Activated CD8-positive, alpha-beta T cell treated with anti-CD3 and anti-CD28 coated beads for 36 hours (primary cell): ENCODE results near the gene NSD2. TPM values are rescaled to one million over a fixed set of nuclear protein-coding genes. Genes with fewer than 3 reads are reported as not detected.

ENCODE experiments used
- ATAC-seq: fragments of 200-7000 bp; cut with Tn5 transposase; one replicate; pipeline ENCODE4 v1.10.0; 2021; ENCODE audit warnings: mild to moderate bottlenecking, moderate library complexity
- CTCF ChIA-PET: fragments of 350-600 bp; sonication (Branson Sonifier 250); formaldehyde crosslinking; loops from one replicate; lab custom pipeline; 2021; ENCODE audit warnings: antibody characterized with exemption; lab: Charles Lee
- POLR2A ChIA-PET: fragments of 350-600 bp; sonication (Branson Sonifier 250); formaldehyde crosslinking; loops from one replicate; lab custom pipeline; 2021; ENCODE audit warnings: antibody characterized with exemption; lab: Charles Lee
- DNase-seq: peaks from one replicate; pipeline ENCODE4 v3.0.0-alpha.2; 2020
- H3K27ac Mint-ChIP-seq: one replicate; pipeline ENCODE4 v1.8.0; 2021; ENCODE audit warnings: mild to moderate bottlenecking, mixed read lengths
- H3K27me3 Mint-ChIP-seq: one replicate; pipeline ENCODE4 v1.8.0; 2021; ENCODE audit warnings: mixed read lengths
- H3K36me3 Mint-ChIP-seq: one replicate; pipeline ENCODE4 v1.8.0; 2021; ENCODE audit warnings: low read depth, mixed read lengths
- H3K4me1 Mint-ChIP-seq: one replicate; pipeline ENCODE4 v1.8.0; 2021; ENCODE audit warnings: low read depth, mixed read lengths
- H3K4me3 Mint-ChIP-seq: one replicate; pipeline ENCODE4 v1.8.0; 2021; ENCODE audit warnings: mild to moderate bottlenecking, moderate library complexity, mixed read lengths
- H3K9me3 Mint-ChIP-seq: one replicate; pipeline ENCODE4 v1.8.0; 2021; ENCODE audit warnings: mixed read lengths
- CTCF ChIP-seq: fragments of 200-600 bp; IDR thresholded peaks from one replicate; pipeline ENCODE4 v1.8.0; 2022; ENCODE audit warnings: antibody characterized with exemption, mild to moderate bottlenecking
- intact Hi-C: fragments of 100-400 bp; cut with micrococcal nuclease; formaldehyde crosslinking; loops from one replicate; pipeline ENCODE4 v1.10.0; 2022
- total RNA-seq, 2 experiments: library from RNA; stranded (reverse); gene quantifications; one replicate each; pipeline ENCODE4 v1.2.3, GENCODE V29; 2021

NSD2 gene
- total RNA-seq, 2 experiments from 2014 or later: 219 TPM

- H3K27ac Mint-ChIP-seq: no peak overlapping the region
- intact Hi-C loops: no loop called here
- ChIA-PET CTCF (interaction anchor here (1.2 kb wide), 1 partner anchor 7 kb away, joined by 3 read pairs; no protein-coding TSS in a partner anchor), POLR2A (interaction anchor here (1.5 kb wide), 1 partner anchor 16 kb away, joined by 4 read pairs; no protein-coding TSS in a partner anchor)
- no peak overlapping the region for H3K4me3 Mint-ChIP-seq
- H3K36me3 Mint-ChIP-seq: peaks cover 5% of the 10 kb centered on the region
- no peak for TF ChIP-seq CTCF
- no peak for DNase-seq
- no peaks in the 10 kb centered on the region for H3K9me3 Mint-ChIP-seq
- H3K27me3 Mint-ChIP-seq: no peaks in the 10 kb centered on the region
- H3K4me1 Mint-ChIP-seq: no peaks in the 10 kb centered on the region
- ATAC-seq: no peak
These were observed 117.1 kb downstream of the NSD2 start for GRCh38 chr4:1988327-1988724.

GRCh38 chr4:1989533-1990347 is 118.5 kb downstream of the NSD2 start:
- Mint-ChIP-seq H3K9me3 (no peaks in the 10 kb centered on the region), H3K4me3 (no peak overlapping the region), H3K27ac (no peak overlapping the region), H3K27me3 (no peaks in the 10 kb centered on the region), H3K36me3 (peaks cover 5% of the 10 kb centered on the region), H3K4me1 (no peaks in the 10 kb centered on the region)
- no peak for DNase-seq
- ChIA-PET POLR2A (no interaction called here), CTCF (no interaction called here)
- intact Hi-C loops: no loop called here
- TF ChIP-seq CTCF: no peak
- no peak for ATAC-seq

GRCh38 chr4:1990348-1990645 is 119.1 kb downstream of the NSD2 start:
- H3K4me3 Mint-ChIP-seq: no peak overlapping the region
- H3K27ac Mint-ChIP-seq: no peak overlapping the region
- H3K27me3 Mint-ChIP-seq: no peaks in the 10 kb centered on the region
- no peak for TF ChIP-seq CTCF
- intact Hi-C loops: no loop called here
- POLR2A ChIA-PET: no interaction called here
- peaks cover 2% of the 10 kb centered on the region for H3K4me1 Mint-ChIP-seq
- DNase-seq (no peak), ATAC-seq (no peak)
- peaks cover 5% of the 10 kb centered on the region for H3K36me3 Mint-ChIP-seq
- CTCF ChIA-PET: no interaction called here
- H3K9me3 Mint-ChIP-seq: peaks cover 2% of the 10 kb centered on the region

GRCh38 chr4:1990676-1991075 is 119.5 kb downstream of the NSD2 start:
- POLR2A ChIA-PET: no interaction called here
- no peak for ATAC-seq

More at GRCh38 chr4:1990676-1991075, 119.5 kb downstream of the NSD2 start:
- Mint-ChIP-seq H3K27me3 (no peaks in the 10 kb centered on the region), H3K4me3 (no peak overlapping the region), H3K9me3 (peaks cover 2% of the 10 kb centered on the region), H3K36me3 (peaks cover 7% of the 10 kb centered on the region), H3K27ac (no peak overlapping the region), H3K4me1 (peaks cover 2% of the 10 kb centered on the region)
- no peak for DNase-seq
- CTCF ChIA-PET: no interaction called here
- intact Hi-C loops: no loop called here
- TF ChIP-seq CTCF: no peak
